ENCODE data around the gene SAA4.

The SAA4 gene

DNA sequence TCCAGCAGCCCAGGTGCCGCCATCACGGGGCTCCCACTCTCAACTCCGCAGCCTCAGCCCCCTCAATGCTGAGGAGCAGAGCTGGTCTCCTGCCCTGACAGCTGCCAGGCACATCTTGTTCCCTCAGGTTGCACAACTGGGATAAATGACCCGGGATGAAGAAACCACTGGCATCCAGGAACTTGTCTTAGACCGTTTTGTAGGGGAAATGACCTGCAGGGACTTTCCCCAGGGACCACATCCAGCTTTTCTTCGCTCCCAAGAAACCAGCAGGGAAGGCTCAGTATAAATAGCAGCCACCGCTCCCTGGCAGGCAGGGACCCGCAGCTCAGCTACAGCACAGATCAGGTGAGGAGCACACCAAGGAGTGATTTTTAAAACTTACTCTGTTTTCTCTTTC lies 29.3 kb upstream of the SAA4 start, which contains the start of gene SAA1:
Gene SAA1 (plus strand): TSS at position 316 of the 400 bp plus-strand sequence. CDS start 624 bp downstream, outside the sequence.
- TF ChIP-seq CTCF (IDR thresholded peaks at IDR 0.05) = no peak

- no peak for TF ChIP-seq CTCF (IDR thresholded peaks at IDR 0.05)
These were observed 28.3 kb upstream of the SAA4 start for GRCh38 chr11:18264677-18265555.

- TF ChIP-seq CTCF (IDR thresholded peaks at IDR 0.05) = no peak
These were observed 27.4 kb upstream of the SAA4 start for GRCh38 chr11:18264035-18264434.

GRCh38 chr11:18261721-18262120 lies 25.1 kb upstream of the SAA4 start:
- no peak for TF ChIP-seq CTCF (IDR thresholded peaks at IDR 0.05)

GRCh38 chr11:18259259-18259658 lies 22.7 kb upstream of the SAA4 start:
- no peak for TF ChIP-seq CTCF (IDR thresholded peaks at IDR 0.05)

DNA sequence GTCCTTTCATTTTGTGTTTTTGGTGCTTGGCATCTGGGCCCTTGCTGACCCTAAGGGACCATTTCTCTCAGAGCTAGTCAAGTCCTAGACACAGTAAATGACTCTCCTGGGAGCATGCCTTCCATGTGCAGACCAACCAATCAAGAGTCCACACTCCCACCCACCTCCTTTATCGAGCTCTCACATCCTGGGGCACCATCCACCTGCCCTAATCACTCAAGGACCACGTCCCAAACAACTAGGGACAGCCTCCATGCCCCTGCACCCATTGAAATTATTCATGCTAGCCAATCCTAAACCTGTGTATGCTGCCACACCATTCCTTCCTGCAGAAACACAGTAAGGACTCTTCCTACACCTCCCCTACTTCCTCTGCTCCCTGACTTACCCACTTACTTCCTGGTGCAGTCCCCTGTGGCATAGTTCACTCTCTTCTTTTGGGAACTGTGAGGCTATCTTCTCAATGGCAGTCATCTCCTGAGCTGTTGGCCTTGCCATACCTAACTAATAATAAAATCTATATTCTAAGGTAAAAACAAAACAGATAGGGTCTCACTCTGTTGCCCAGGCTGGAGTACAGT lies 18.3 kb upstream of the SAA4 start:
- no peak for TF ChIP-seq CTCF (IDR thresholded peaks at IDR 0.05)

DNA sequence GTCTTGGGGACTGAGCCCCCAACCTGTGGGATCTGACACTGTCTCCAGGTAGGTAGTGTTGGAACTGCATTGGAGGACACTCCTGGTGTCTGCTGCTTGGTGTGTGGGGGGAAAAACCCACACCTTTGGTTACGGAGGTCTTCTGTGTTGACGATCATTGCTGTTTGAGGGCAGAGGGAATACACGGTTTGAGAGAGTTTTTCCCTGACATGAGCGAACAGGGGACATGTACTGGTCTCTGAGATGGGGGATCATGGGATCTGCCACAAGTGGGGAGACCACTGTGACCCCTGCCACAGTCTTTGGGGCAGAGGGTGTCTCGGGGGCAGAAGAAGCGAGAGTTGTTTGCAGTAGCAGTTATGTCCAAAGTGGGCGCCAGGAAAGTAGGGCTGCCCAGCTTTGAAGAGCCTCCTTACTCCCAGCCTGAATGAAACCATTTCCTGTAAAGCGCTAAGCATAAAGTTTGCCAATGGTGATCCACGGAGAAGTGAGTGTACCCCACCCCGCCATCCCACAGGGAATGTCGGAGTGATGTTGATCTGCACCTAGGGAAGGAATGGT lies 17.3 kb upstream of the SAA4 start:
- no peak for TF ChIP-seq CTCF (IDR thresholded peaks at IDR 0.05)
